Superior temporal gyrus (tissue), 1 donor: ENCODE measurements around the gene HLCS.
A peak's percentile ranks its signal among the peaks of the same experiment; 100 is the strongest.
"Not testable (repeated sequence)": the region's sequence is repeated elsewhere in the genome, so short reads cannot be mapped to it uniquely, and the experiment has no call there.

Source experiments
- DNase-seq: peaks from one replicate; pipeline ENCODE4 v3.0.0-alpha.2; 2016; ENCODE audit errors: extremely low spot score

The HLCS gene

DNA sequence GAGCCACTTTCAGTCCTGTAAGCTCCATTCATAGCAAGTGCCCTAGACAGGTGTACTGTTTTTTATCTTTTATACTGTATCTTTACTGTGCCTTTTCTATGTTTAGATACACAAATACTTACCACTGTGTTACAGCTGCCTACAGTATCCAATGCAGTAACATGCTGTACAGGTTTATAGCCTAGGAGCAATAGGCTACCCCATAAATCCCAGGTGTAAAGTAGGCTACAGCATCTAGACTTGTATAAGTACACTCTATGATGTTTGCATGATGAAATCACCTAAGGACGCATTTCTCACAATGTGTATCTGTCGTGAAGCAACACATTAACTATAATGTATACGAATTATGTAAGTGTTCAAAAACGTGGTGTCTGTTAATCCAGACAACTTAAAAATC is 10.7 kb downstream of the HLCS start:
- DNase-seq: no peak

GRCh38 chr21:36952331-36952730 is 14.1 kb downstream of the HLCS start:
- not testable (repeated sequence) for DNase-seq

DNA sequence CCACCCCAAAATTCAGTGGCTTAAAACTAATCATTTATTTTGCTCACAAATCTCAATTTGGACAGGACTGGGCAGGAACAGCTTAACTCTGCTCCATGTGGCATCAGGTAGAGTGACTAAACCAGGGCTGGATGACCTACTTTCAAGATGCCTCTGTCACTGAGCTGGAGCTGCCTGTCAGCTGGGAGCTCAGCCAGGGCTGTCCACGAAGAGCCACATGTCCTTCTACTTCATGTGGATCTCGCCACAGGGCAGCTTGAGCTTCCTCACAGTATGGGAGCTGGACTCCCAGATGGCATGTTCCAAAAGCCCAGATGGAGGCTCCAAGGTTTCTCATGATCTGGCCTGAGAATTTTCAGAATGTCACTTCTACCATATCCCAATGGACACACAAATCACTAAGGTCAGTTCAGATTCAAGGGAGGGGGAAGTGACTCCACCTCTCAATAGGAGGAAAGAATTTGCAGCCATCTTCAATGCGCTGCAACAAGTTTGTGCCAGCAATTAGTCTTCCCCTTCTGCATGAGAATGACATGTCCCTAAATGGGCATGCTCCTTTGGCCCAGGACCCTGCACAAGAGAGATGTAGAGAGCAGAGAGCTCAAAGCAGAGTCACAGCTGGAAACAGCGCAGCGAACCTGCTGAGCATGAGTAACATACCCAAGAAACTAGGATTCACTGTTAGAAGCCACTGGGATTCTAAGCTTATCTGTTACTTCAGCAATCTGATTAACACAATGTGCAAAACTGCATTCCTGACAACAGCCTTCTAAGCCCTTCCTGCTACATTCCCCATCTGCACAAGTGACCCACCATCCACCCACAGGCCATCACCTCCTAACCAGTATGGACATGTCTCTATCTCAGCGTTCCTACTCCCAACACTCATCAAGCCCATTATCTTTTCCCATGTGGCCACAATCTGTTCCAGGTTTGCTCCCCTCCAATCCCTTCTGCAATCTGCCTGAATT is 17.0 kb downstream of the HLCS start:
- DNase-seq: no peak

DNA sequence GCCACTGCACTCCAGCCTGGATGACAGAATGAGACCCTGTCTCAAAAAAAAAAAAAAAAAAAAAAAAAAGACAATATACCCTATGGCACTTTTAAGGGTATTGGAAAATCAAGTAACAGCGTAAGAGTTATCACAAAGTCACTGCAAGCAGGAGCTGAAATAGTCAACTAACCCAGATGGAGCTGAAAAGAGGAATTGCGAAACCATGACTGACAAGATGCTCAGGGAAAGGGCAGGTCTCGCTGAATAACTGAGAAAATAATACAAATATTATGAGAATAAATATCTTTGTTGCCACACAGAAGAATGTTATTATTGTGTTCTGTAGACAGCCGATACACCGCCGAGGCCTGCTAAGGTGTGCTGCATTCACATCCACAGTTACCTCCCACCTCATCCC is 17.8 kb downstream of the HLCS start:
- DNase-seq: no peak

DNA sequence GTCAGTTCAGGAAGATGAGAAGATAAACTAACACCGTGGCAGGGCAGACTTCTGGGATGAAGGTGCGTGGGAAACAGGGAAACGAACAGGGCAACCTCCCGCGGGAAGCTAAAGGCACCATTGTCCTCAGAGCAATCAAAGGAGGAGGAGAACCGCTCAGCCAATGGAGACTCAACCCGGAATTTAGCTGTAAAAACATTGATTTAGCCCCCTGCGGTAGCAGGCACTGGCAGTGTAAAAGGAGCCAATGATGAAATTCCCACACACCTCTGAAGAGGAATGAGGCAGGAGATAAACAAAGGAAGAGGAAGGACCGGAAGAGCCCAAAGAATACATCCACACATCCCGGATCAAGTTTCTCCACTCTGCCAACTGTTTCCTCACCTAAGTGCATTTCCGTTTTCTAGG is 19.5 kb downstream of the HLCS start:
- no peak for DNase-seq

GRCh38 chr21:36945496-36946138 is 20.9 kb downstream of the HLCS start:
- no peak for DNase-seq

DNA sequence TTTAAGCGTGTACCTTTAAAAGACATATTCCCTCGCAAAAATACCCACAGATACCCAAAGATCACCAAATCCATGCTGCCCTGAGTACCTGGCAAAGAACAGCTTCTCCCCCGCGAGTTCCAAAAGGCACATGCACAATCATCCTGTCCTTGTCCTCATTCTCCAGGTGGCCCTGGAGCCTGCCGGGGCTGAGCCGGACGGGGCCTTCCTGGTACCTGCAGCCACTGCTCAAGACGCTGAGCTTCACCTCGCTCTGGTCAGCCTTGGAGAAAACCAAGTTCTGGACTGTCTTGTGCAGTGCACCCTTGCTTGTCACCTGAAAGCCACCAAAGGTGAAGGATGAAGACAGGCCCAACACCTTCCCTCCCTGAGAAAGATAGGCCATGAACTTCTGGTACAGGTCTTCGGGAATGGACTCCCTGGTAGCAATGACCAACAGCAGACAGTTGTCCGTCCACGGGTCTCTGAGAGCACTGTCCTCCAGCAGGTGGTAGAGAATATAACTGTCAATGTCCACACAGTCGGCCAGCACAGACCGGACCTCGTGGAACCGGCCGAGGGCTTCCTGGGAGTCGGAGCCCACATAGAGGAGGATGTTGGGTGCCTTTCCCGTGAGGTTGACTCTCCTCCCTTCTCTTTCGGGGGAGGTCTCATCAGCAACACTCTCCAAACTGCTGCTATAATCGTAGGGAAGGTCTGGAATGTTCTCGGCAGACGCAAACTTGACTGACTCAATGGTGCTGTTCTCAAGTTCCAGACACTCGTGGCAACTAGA is 29.9 kb downstream of the HLCS start:
- no peak for DNase-seq

DNA sequence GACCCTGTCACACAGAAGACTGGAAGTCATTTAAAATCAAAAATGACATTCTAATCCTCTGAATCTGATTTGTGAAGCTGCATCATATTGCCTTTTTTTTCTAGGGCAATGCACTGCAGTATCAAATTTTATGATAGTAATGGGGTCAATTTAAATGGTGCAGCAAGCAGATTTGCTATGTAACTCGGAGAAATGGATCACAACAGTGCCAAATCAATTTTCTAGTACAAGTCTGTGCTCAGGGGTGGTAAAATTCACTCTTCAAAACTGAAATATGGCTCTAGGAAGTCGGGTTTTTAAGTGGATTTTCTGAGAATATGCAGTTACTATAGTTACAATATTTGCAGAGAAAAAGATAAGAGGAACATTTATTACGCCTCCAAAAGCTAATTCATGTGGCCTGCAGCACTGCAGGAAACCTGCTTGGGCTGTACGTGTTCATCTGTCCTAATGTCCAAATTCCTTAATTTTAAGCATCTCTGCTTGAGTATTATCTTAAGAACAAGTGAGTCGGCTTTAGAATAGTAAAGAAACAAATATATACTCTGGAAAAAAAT is 31.5 kb downstream of the HLCS start:
- no peak for DNase-seq

DNA sequence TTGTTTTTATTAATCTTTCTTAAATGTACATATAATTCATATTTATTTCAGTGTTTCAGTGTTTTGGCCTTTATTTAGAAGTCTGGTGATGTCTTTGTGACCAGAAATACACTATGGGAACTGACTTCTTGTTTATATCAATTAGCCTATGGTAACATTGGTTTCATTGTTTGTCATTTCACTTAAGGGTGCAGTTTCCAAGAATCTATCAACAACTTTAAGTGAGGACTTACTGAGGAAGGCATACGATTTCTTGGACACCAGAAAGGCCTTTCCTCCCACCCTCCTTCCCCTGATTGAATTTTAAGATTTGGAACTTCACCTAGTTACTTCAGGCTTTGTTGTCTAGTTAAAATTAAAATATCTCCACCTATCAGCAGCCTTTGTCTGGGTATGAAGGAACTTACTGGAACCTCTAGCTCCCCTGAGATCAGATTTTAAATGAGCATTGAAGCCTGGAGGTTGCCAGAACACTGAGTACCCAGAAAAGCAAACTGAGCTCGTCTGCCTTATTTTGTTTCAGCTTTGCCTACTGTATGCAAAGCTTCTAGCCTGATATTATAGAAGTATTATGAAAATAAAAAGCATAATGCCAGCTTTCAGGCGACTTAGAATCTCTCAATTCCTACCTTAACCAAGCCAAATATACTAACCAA is 34.2 kb downstream of the HLCS start:
- no peak for DNase-seq

DNA sequence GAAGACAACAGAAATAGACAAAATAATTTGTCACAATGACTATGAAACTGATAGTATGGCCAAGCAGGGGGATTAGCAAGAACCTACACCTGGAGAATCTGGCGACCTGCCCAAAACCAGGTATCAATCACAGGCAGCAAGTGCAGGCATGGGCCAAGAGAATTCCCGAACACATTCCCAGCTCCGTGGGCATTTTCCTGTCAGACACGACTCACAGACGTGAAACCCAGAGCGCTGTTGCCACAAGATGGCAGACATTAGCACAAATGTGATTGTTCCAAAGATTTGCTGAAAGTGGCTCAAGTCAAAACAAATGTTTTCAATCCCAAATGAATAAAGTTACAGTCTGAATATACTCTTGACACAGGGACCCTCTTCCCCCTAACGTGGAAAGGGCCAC is 36.8 kb downstream of the HLCS start:
- DNase-seq: peak; percentile 70

DNA sequence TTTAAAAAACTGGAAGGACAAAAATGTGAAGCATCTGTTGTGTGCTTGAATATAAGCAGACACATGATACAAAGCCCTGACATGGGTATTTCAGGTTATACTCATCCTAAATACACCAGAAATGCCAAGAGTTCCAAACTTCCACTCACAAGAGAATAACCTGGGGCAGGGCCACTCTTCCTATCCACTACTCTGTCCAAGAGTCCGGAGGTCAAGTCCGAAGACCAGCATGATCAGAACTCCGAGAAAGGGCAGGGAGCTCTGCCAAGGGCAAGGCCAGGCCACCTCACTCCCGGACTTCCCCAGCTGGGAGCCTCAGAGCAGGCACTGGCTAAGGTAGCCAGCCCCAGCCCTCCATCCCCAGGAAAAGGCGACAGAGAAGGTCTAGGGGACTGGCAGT is 37.5 kb downstream of the HLCS start:
- DNase-seq: no peak

DNA sequence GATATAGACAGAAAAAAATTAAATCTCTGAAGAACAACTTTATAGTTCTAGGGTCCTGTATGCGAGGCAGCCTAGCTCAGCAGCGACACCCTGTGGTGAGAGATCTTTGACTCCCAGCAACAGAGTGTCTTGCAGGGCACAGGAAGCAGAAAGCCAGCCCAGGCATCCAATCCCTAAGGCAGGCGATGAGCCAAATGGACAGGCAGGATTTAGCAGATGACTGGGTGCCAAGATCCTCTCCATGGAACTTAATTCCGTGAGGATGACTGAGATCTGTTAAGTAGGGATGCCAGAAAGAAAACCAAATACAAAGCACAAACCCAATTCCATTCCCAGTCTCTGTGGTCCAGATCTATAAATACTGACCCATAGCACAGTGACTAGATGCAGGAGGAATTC is 38.8 kb downstream of the HLCS start:
- peak; percentile 91 for DNase-seq

- no peak for DNase-seq
Observed at GRCh38 chr21:36926989-36927718, 39.3 kb downstream of the HLCS start.

DNA sequence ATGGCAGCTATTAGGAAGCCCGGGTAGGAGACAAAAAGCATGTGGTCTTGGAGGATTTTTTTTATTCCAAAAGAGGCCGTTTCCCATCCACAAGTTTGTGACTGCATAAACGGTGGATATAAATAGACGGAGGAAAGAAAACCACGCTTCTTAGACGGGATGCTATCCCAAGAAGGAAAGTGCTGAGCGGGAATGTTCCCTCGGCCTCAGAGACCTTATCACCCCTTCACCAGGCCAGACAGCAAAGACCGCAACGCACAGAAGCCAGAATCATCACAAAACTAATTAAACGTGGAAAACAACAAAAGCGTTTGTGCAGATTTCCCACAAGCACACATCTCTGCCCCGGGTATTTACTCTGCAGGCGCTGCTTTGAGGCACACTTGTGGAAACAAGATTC is 43.2 kb downstream of the HLCS start:
- DNase-seq: no peak

- no peak for DNase-seq
Observed at GRCh38 chr21:36922861-36923260, 43.6 kb downstream of the HLCS start.

- no peak for DNase-seq
Observed at GRCh38 chr21:36918291-36918690, 48.2 kb downstream of the HLCS start.

GRCh38 chr21:36917471-36918158 is 48.9 kb downstream of the HLCS start:
- peak; percentile 65 for DNase-seq

- no peak for DNase-seq
Observed at GRCh38 chr21:36916718-36917117, 49.8 kb downstream of the HLCS start.

GRCh38 chr21:36915696-36916245 is 50.7 kb downstream of the HLCS start:
- DNase-seq: no peak
